Breast epithelium (tissue), 4 donors: ENCODE results near the gene FDPS. TPM values are rescaled to one million over a fixed set of nuclear protein-coding genes. Genes with fewer than 3 reads are reported as not detected.
"Not testable (repeated sequence)": the region's sequence is repeated elsewhere in the genome, so short reads cannot be mapped to it uniquely, and the experiment has no call there.

Experiments used
- DNase-seq, 2 donors: peaks; one replicate each; pipeline ENCODE4 v3.0.0-alpha.2; 2019; ENCODE audit warnings: low spot score in 2 of 2
- H3K27ac ChIP-seq, 2 donors: fragments of 200-600 bp; sonication (generic) in 1 of 2; one replicate each; pipeline ENCODE4 v1.5.1; 2016 to 2019; ENCODE audit warnings: mild to moderate bottlenecking in 1 of 2
- H3K27me3 ChIP-seq, 2 donors: fragments of 200-600 bp; sonication (generic) in 1 of 2; one replicate each; pipeline versions ENCODE4 v1.5.1 to v1.6.0; 2017 to 2019; ENCODE audit warnings: control low read depth in 1 of 2, mild to moderate bottlenecking in 1 of 2
- H3K36me3 ChIP-seq: fragments of 200-600 bp; one replicate; pipeline ENCODE4 v1.5.1; 2019
- H3K4me1 ChIP-seq, 2 donors: fragments of 200-600 bp; sonication (generic); one replicate each; pipeline ENCODE4 v1.5.1; 2016 to 2019; ENCODE audit warnings: control low read depth in 1 of 2
- H3K4me3 ChIP-seq, 3 donors: fragments of 200-600 bp; sonication (generic); 1 replicate in 2 of 3; 2 replicates in 1 of 3; pipeline ENCODE4 v1.5.1; 2016 to 2019; ENCODE audit warnings: mild to moderate bottlenecking in 3 of 3, moderate library complexity in 2 of 3
- H3K9me3 ChIP-seq, 2 donors: fragments of 200-600 bp; sonication (generic) in 1 of 2; one replicate each; pipeline ENCODE4 v1.5.1; 2016 to 2019; ENCODE audit warnings: control low read depth in 1 of 2
- POLR2A ChIP-seq: fragments of 450-650 bp; IDR thresholded peaks from one replicate; pipeline ENCODE4 v1.6.1; 2016; ENCODE audit warnings: antibody characterized with exemption, mild to moderate bottlenecking, moderate library complexity
- POLR2AphosphoS5 ChIP-seq, 3 donors: sonication (generic); formaldehyde crosslinking; IDR thresholded peaks; one replicate each; pipeline ENCODE4 v1.6.1; 2017; ENCODE audit warnings: antibody characterized with exemption in 3 of 3
- intact Hi-C: fragments of 100-400 bp; cut with DNase I; formaldehyde crosslinking; loops from one replicate; pipeline ENCODE4 v1.15.1; 2023; ENCODE audit warnings: low total_unique reads
- total RNA-seq, 3 donors: library from RNA; depleted of rRNA; stranded (reverse); fragments of >200 nt; gene quantifications; one replicate each; pipeline ENCODE4 v1.1.0, GENCODE V29; 2016
- TF ChIP-seq, protein P1 (sequence below), 3 donors: fragments of 450-650 bp; IDR thresholded peaks; one replicate each; pipeline ENCODE4 v1.5.1; 2016 to 2017; ENCODE audit warnings: antibody characterized with exemption in 3 of 3, mild to moderate bottlenecking in 3 of 3, moderate library complexity in 3 of 3

Gene FDPS
- total RNA-seq, 3 donors from 2014 or later = 84.2 to 102 (median 93.1) TPM

- no peak for TF ChIP-seq POLR2A
- intact Hi-C loops = no loop called here
Observed at GRCh38 chr1:155325603-155325893, 16.9 kb downstream of the FDPS start.

DNA sequence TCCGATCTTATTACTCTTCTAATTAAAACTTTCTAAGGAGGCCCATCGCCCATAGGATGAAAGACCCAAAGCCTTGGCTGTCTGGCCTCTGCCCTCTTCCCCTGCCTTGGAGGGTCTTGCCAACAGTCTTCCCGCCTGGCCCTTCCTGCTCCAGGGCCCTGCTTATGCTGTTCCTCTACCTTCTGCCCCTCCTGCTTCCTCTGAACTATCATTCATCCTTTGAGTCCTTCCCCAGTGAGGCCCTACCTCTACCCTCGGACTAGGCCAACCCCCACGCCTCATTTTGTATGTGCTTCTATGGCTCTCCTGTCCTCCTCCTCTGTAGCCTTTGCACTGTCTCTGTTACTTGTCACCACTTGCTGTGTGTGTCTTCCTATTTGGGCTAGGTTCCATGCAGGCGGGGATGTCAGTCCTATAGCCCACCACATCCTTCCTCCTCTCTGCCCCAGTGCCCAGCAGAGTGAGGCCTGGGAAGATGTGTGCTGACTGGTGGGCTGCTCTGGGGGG is 17.4 kb downstream of the FDPS start:
- Histone ChIP-seq H3K27ac (no peak overlapping the region), H3K4me3 (no peak overlapping the region), H3K9me3 (no peaks in the 10 kb centered on the region), H3K4me1 (peaks cover 5 to 9% of the 10 kb centered on the region in 2 donors), H3K36me3 (no peaks in the 10 kb centered on the region), H3K27me3 (no peaks in the 10 kb centered on the region)
- intact Hi-C loops = no loop called here
- no peak for DNase-seq
- TF ChIP-seq POLR2A (no peak), POLR2AphosphoS5 (IDR thresholded peaks at IDR 0.05) (no peak)
- TF ChIP-seq, protein P1, sequence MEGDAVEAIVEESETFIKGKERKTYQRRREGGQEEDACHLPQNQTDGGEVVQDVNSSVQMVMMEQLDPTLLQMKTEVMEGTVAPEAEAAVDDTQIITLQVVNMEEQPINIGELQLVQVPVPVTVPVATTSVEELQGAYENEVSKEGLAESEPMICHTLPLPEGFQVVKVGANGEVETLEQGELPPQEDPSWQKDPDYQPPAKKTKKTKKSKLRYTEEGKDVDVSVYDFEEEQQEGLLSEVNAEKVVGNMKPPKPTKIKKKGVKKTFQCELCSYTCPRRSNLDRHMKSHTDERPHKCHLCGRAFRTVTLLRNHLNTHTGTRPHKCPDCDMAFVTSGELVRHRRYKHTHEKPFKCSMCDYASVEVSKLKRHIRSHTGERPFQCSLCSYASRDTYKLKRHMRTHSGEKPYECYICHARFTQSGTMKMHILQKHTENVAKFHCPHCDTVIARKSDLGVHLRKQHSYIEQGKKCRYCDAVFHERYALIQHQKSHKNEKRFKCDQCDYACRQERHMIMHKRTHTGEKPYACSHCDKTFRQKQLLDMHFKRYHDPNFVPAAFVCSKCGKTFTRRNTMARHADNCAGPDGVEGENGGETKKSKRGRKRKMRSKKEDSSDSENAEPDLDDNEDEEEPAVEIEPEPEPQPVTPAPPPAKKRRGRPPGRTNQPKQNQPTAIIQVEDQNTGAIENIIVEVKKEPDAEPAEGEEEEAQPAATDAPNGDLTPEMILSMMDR (IDR thresholded peaks at IDR 0.05) = no peak

More at GRCh38 chr1:155325603-155325893, 16.9 kb downstream of the FDPS start:
- no peaks in the 10 kb centered on the region for H3K36me3 ChIP-seq
- H3K4me3 ChIP-seq = peak overlapping the region; percentile 73 to 82 (median 79)
- H3K9me3 ChIP-seq = no peaks in the 10 kb centered on the region
- H3K27me3 ChIP-seq = no peaks in the 10 kb centered on the region
- no peak for DNase-seq
- peaks cover 5 to 9% of the 10 kb centered on the region in 2 donors for H3K4me1 ChIP-seq
- H3K27ac ChIP-seq = peak overlapping the region; percentile 90 to 97

GRCh38 chr1:155326631-155327037 is 18.0 kb downstream of the FDPS start:
- Histone ChIP-seq H3K9me3 (no peaks in the 10 kb centered on the region), H3K4me1 (peaks cover 5 to 9% of the 10 kb centered on the region in 2 donors), H3K27me3 (no peaks in the 10 kb centered on the region), H3K36me3 (no peaks in the 10 kb centered on the region), H3K27ac (no peak overlapping the region), H3K4me3 (no peak overlapping the region)
- intact Hi-C loops = no loop called here
- no peak for DNase-seq
- TF ChIP-seq, protein P1 (IDR thresholded peaks at IDR 0.05) = no peak
- no peak for TF ChIP-seq POLR2A
- no peak for TF ChIP-seq POLR2AphosphoS5 (IDR thresholded peaks at IDR 0.05)

DNA sequence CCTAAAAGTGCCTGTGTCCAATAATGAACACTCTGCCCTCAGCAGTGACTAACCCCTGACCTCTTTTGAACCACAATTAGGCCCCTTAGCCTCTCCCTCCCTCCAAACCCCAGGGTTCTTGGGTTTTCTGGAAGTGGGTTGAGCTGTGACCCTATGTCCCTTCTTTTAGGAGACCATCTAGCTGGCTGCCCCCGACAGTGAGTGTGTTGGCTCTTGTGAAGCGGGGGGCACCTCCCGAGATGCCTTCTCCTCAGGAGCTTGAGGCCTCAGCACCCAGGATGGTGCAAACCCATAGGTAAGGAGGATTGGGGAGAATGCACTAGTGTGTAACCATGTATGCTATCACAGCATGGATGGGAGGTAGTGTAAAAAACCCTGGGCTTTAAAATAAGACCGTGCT is 19.3 kb downstream of the FDPS start:
- DNase-seq = no peak
- intact Hi-C loops = no loop called here
- H3K36me3 ChIP-seq = no peaks in the 10 kb centered on the region

DNA sequence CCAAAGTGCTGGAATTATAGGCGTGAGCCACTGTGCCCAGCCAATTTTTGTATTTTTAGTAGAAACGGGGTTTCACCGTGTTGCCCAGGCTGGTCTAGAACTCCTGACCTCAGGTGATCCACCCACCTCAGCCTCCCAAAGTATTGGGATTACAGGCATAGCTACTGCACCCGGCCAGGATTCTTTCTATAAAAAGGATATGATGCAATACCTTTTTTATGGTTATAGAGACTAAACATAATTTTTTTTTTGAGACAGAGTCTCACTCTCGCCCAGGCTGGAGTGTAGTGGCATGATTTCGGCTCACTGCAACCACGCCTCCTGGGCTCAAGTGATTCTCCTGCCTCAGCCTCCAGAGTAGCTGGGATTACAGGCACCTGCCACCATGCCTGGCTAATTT is 20.2 kb downstream of the FDPS start:
- H3K27me3 ChIP-seq, intact Hi-C loops, H3K36me3 ChIP-seq, H3K9me3 ChIP-seq, H3K4me1 ChIP-seq, H3K4me3 ChIP-seq, H3K27ac ChIP-seq, DNase-seq: not testable (repeated sequence)

More for the DNA sequence above, 19.3 kb downstream of the FDPS start:
- H3K4me1 ChIP-seq = peaks cover 0 to 3% of the 10 kb centered on the region in 2 donors
- H3K9me3 ChIP-seq = no peaks in the 10 kb centered on the region
- H3K4me3 ChIP-seq = no peak overlapping the region
- TF ChIP-seq, protein P1 (IDR thresholded peaks at IDR 0.05) = no peak
- TF ChIP-seq POLR2A (no peak), POLR2AphosphoS5 (IDR thresholded peaks at IDR 0.05) (no peak)
- H3K27ac ChIP-seq = no peak overlapping the region
- H3K27me3 ChIP-seq = no peaks in the 10 kb centered on the region

DNA sequence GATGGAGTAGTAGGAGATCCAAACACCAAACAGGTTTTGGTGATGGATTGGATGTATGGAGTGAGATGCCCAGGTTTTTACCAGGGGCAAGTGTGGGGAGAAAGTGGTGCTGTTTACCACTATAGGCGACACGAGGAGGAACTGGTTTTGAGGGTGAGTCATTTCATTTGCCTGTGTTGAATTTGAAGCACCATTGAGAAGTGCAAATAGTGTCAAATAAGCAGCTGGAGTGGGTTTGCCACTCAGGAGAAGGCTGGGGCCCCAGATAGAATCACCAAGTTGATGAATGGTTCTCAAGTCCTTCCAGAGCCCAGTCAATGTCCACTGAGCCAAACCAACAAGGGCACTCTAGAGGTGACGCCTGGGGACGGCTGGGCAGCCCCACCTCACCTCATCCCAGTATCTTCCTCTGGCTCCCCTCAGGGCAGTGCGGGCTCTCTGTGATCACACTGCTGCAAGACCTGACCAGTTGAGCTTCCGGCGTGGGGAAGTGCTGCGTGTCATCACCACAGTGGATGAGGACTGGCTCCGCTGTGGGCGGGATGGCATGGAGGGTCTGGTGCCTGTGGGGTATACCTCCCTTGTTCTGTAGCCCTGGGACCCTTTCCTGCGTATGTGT is 21.4 kb downstream of the FDPS start:
- TF ChIP-seq, protein P1 (IDR thresholded peaks at IDR 0.05) = no peak
- TF ChIP-seq POLR2AphosphoS5 (IDR thresholded peaks at IDR 0.05) (no peak), POLR2A (no peak)
- Histone ChIP-seq H3K4me3 (no peak overlapping the region), H3K9me3 (no peaks in the 10 kb centered on the region), H3K36me3 (no peaks in the 10 kb centered on the region), H3K27me3 (no peaks in the 10 kb centered on the region), H3K4me1 (peaks cover 0 to 3% of the 10 kb centered on the region in 2 donors), H3K27ac (no peak overlapping the region)
- DNase-seq = no peak
- intact Hi-C loops = no loop called here
